ENCODE data around the gene PLCXD3. TPM values are rescaled to one million over a fixed set of nuclear protein-coding genes. Genes with fewer than 3 reads are reported as not detected.

PLCXD3 gene
- total and polyA plus RNA-seq, 2 donors from 2014 or later = 5.1 to 11.7 TPM

DNA sequence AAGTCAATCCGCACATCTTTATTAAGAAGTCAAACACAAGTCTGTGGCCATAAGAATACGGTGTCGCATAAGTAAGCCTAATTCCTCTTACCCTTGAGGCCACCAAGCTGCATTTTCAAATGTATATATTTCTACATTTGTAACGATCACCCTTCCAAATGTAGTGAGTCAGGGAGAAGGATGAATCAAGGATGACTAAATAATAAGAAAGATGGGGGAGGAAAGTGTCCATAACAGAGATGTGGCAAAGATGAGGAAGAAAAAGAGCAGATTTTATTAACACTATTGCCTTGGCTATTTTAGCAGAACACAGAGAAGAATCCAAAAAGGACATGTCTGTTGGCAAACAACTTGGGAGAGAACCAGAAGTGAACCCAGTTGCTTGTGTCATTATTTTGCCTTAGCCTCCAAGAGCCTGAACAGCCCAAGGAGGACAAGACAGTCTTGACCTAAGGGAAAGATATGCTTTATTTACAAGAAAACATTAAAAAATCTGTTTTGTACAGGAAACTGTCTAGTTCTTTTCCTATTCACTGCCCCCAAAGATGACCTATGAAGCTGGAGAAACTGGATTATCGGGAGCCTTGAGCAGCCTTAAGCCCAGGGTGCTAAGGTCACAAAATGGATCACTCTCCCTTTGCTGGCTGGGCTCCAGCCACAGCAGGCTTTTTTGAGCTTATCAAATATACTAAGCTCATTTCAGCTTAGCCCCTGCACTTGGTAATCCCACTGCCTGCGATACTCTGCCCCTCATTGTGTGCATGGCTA lies 101.5 kb downstream of the PLCXD3 start:
- Histone ChIP-seq H3K9ac (ENCODE audit: low read length in 3 of 3) (no peak overlapping the region), H3K9me3 (ENCODE audit: control insufficient read depth in 2 of 3, insufficient read depth in 1 of 3, low read length in 3 of 3) (no peaks in the 10 kb centered on the region), H3K4me3 (ENCODE audit: low read length in 3 of 3) (no peak overlapping the region), H3K4me1 (ENCODE audit: control insufficient read depth in 2 of 3, insufficient read depth in 2 of 3, low read depth in 1 of 3, low read length in 3 of 3) (no peaks in the 10 kb centered on the region), H3K36me3 (ENCODE audit: control insufficient read depth in 2 of 3, insufficient read depth in 3 of 3, low read length in 3 of 3) (no peaks in the 10 kb centered on the region), H3K27me3 (ENCODE audit: control insufficient read depth, insufficient read depth, low read length) (no peaks in the 10 kb centered on the region), H3K27ac (ENCODE audit: low read depth in 2 of 2, low read length in 2 of 2) (peak overlapping the region in 1 of 2 donors; percentile 26)
- DNase-seq (peak in 1 of 5 donors; percentile 71), FAIRE-seq (no peak)
- intact Hi-C loops (cut with DNase I) = no loop called here
- no peak for TF ChIP-seq CTCF (IDR thresholded peaks at IDR 0.05; ENCODE audit: borderline replicate concordance, extremely low read depth, insufficient read depth)

- DNase-seq = no peak
- intact Hi-C loops (cut with DNase I) = no loop called here
- Histone ChIP-seq H3K4me3 (ENCODE audit: low read length in 3 of 3) (no peak overlapping the region), H3K36me3 (ENCODE audit: control insufficient read depth in 2 of 3, insufficient read depth in 3 of 3, low read length in 3 of 3) (no peaks in the 10 kb centered on the region), H3K27ac (ENCODE audit: low read depth in 2 of 2, low read length in 2 of 2) (peak overlapping the region in 1 of 2 donors; percentile 1), H3K9ac (ENCODE audit: low read length in 3 of 3) (no peak overlapping the region), H3K27me3 (ENCODE audit: control insufficient read depth, insufficient read depth, low read length) (no peaks in the 10 kb centered on the region), H3K9me3 (ENCODE audit: control insufficient read depth in 2 of 3, insufficient read depth in 1 of 3, low read length in 3 of 3) (no peaks in the 10 kb centered on the region), H3K4me1 (ENCODE audit: control insufficient read depth in 2 of 3, insufficient read depth in 2 of 3, low read depth in 1 of 3, low read length in 3 of 3) (no peaks in the 10 kb centered on the region)
- peak; percentile 62 for FAIRE-seq
- no peak for TF ChIP-seq CTCF (IDR thresholded peaks at IDR 0.05; ENCODE audit: borderline replicate concordance, extremely low read depth, insufficient read depth)
These were observed 103.5 kb downstream of the PLCXD3 start for GRCh38 chr5:41406936-41407335.

GRCh38 chr5:41406424-41406823 lies 104.0 kb downstream of the PLCXD3 start:
- no peak for FAIRE-seq
- Histone ChIP-seq H3K27me3 (ENCODE audit: control insufficient read depth, insufficient read depth, low read length) (no peaks in the 10 kb centered on the region), H3K27ac (ENCODE audit: low read depth in 2 of 2, low read length in 2 of 2) (no peak overlapping the region), H3K36me3 (ENCODE audit: control insufficient read depth in 2 of 3, insufficient read depth in 3 of 3, low read length in 3 of 3) (no peaks in the 10 kb centered on the region), H3K4me1 (ENCODE audit: control insufficient read depth in 2 of 3, insufficient read depth in 2 of 3, low read depth in 1 of 3, low read length in 3 of 3) (no peaks in the 10 kb centered on the region), H3K9me3 (ENCODE audit: control insufficient read depth in 2 of 3, insufficient read depth in 1 of 3, low read length in 3 of 3) (no peaks in the 10 kb centered on the region), H3K9ac (ENCODE audit: low read length in 3 of 3) (no peak overlapping the region), H3K4me3 (ENCODE audit: low read length in 3 of 3) (no peak overlapping the region)
- DNase-seq = no peak
- no peak for TF ChIP-seq CTCF (IDR thresholded peaks at IDR 0.05; ENCODE audit: borderline replicate concordance, extremely low read depth, insufficient read depth)
- intact Hi-C loops (cut with DNase I) = no loop called here
